ENCODE measurements around the gene TMPRSS11E. TPM values are rescaled to one million over a fixed set of nuclear protein-coding genes. Genes with fewer than 3 reads are reported as not detected.

TMPRSS11E gene
- total RNA-seq, 2 donors from 2014 or later: not detected

Other genes with a start within 250 kb of the TMPRSS11E start
- gene TMPRSS11B, start 201.8 kb upstream of the TMPRSS11E start, total RNA-seq: not detected
- 10 to 100 TPM; 81.2 to 96.9 TPM for gene YTHDC1, start 97.4 kb upstream of the TMPRSS11E start, total RNA-seq
- not detected for gene UGT2B17, start 128.9 kb downstream of the TMPRSS11E start, total RNA-seq
- gene UGT2B15, start 223.2 kb downstream of the TMPRSS11E start, total RNA-seq: not detected